ENCODE measurements around the gene OR5AU1. TPM values are rescaled to one million over a fixed set of nuclear protein-coding genes. Genes with fewer than 3 reads are reported as not detected.

The OR5AU1 gene
- total RNA-seq, 4 donors from 2014 or later, result not detected

DNA sequence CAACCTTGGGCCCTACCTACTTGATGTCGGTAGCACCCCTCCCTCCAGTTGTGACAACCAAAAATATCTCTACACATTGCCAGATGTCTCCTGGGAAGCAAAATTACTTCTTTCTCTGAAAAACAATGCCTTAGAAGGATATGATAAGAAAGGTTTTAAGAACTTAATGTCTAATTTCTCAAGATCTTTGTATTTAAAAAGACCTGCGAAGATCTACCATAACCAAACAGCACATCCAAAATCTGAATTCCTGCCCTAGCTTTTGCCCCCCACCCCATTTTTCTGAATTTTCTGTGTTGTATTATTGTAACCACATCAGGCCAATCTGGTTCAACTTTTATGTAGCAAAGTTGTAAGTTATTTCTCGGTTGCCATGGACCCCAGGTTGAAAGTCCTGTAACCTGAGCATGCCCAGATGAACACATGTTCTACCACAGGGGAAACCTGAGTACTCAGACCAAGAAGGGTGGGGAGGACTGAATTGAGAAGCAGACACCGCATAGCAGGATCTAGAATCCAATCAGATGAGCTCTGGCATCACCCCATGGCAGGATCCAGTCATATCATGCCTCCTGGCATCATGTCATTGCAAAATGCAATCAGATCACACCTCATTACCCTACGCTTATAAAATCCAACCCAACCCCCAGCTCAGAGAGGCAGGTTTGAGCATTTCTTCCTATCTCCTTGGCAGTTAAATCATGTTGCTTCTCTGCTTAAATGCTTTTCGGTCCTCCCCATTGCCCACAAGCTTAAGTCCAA is 46.3 kb downstream of the OR5AU1 start:
- Histone ChIP-seq H3K27ac (no peak overlapping the region), H3K4me3 (no peak overlapping the region), H3K27me3 (no peaks in the 10 kb centered on the region), H3K4me1 (peaks cover 20 to 29% (median 23%) of the 10 kb centered on the region in 4 donors), H3K9me3 (no peaks in the 10 kb centered on the region), H3K36me3 (no peaks in the 10 kb centered on the region)
- no peak for DNase-seq
- no peak for TF ChIP-seq POLR2AphosphoS5 (IDR thresholded peaks at IDR 0.05)
- no peak for TF ChIP-seq EP300 (IDR thresholded peaks at IDR 0.05; ENCODE audit: low read depth)
- TF ChIP-seq, protein P1, sequence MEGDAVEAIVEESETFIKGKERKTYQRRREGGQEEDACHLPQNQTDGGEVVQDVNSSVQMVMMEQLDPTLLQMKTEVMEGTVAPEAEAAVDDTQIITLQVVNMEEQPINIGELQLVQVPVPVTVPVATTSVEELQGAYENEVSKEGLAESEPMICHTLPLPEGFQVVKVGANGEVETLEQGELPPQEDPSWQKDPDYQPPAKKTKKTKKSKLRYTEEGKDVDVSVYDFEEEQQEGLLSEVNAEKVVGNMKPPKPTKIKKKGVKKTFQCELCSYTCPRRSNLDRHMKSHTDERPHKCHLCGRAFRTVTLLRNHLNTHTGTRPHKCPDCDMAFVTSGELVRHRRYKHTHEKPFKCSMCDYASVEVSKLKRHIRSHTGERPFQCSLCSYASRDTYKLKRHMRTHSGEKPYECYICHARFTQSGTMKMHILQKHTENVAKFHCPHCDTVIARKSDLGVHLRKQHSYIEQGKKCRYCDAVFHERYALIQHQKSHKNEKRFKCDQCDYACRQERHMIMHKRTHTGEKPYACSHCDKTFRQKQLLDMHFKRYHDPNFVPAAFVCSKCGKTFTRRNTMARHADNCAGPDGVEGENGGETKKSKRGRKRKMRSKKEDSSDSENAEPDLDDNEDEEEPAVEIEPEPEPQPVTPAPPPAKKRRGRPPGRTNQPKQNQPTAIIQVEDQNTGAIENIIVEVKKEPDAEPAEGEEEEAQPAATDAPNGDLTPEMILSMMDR (IDR thresholded peaks at IDR 0.05), result no peak
- TF ChIP-seq POLR2A (IDR thresholded peaks at IDR 0.05), result no peak
- intact Hi-C loops (cut with DNase I; ENCODE audit: low total_unique reads) (loop anchor here (5.0 kb wide), 1 partner anchor 97 kb away; no protein-coding TSS in a partner anchor), in situ Hi-C loops (cut with MboI; ENCODE audit: low pct_ligation_motif_present in 1 of 4, low pct_unique_long_range_greater_than_20kb in 1 of 4, low sequenced_read_pairs in 3 of 4) (no loop called here)
- WGBS, 2 donors (ENCODE audit: low coverage in 1 of 2), result 83 to 86% methylated on average over 5 to 6 of the region's 6 CpGs

DNA sequence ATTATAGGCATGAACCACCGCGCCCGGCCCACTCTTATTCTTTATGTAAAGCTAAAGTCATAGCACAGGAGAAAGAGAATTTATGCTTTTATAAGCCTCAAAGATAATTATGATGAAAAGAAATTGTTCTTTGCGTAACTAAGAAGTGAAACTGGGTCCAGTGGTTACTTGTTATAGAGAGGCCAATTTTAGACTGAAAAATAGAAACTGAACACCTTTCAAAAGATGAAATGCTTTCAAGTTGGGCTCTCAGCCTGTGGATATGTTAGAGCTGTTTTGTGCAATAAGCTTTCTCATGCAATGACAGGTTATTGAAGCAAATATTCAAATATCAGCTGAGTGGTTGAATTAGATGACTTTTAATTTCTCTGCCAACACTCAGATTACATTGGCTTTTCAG is 47.1 kb downstream of the OR5AU1 start:
- no peak overlapping the region for H3K4me3 ChIP-seq
- no peaks in the 10 kb centered on the region for H3K36me3 ChIP-seq
- peaks cover 20 to 29% (median 25%) of the 10 kb centered on the region in 4 donors for H3K4me1 ChIP-seq
- no peaks in the 10 kb centered on the region for H3K27me3 ChIP-seq
- TF ChIP-seq, protein P1 (IDR thresholded peaks at IDR 0.05), result no peak
- TF ChIP-seq POLR2AphosphoS5 (IDR thresholded peaks at IDR 0.05) (no peak), POLR2A (IDR thresholded peaks at IDR 0.05) (no peak), EP300 (IDR thresholded peaks at IDR 0.05; ENCODE audit: low read depth) (no peak)
- 82 to 87% methylated on average over 1 to 4 of the region's 4 CpGs for whole genome bisulfite sequencing, 2 donors (ENCODE audit: low coverage in 1 of 2)
- H3K9me3 ChIP-seq, result no peaks in the 10 kb centered on the region
- in situ Hi-C loops (cut with MboI; ENCODE audit: low pct_ligation_motif_present in 1 of 4, low pct_unique_long_range_greater_than_20kb in 1 of 4, low sequenced_read_pairs in 3 of 4) (no loop called here), intact Hi-C loops (cut with DNase I; ENCODE audit: low total_unique reads) (loop anchor here (5.0 kb wide), 1 partner anchor 96 kb away; no protein-coding TSS in a partner anchor)
- DNase-seq, result no peak
- H3K27ac ChIP-seq, result no peak overlapping the region

DNA sequence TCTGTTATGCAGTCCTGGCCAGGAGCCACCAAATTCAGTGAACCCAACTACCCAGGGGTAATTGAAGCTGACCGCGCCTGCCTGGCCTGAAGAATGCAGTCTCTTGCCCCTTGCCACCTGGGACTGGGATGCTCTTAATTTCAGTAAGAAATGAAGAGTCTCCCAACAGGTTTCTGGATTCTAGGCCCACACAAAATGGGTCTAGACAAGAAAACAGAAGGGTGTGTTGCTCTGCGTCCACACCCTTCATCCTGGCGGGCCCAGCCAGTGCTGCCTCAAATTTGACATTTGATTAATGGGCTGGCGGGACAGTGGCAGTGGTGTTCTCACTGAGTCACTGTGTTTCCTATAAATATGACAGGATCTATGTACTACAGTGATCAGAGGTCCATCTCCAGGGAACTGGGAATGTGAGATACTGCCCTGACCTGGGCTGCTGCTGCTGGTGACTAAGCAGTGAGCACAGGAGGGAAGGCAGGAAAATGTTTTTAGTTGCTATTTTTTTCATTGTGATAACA is 48.5 kb downstream of the OR5AU1 start:
- DNase-seq, result no peak
- Histone ChIP-seq H3K4me1 (peaks cover 30 to 41% (median 36%) of the 10 kb centered on the region in 4 donors), H3K27me3 (no peaks in the 10 kb centered on the region), H3K9me3 (no peaks in the 10 kb centered on the region), H3K27ac (peak overlapping the region; percentile 48 to 99 (median 96)), H3K4me3 (no peak overlapping the region), H3K36me3 (no peaks in the 10 kb centered on the region)
- 34% methylated on average over 5 of the region's 5 CpGs; no CpG with 5 or more reads in 1 of the 2 donors for WGBS, 2 donors (ENCODE audit: low coverage in 1 of 2)
- in situ Hi-C loops (cut with MboI; ENCODE audit: low pct_ligation_motif_present in 1 of 4, low pct_unique_long_range_greater_than_20kb in 1 of 4, low sequenced_read_pairs in 3 of 4) (no loop called here), intact Hi-C loops (cut with DNase I; ENCODE audit: low total_unique reads) (loop anchor here (5.0 kb wide), 1 partner anchor 95 kb away; no protein-coding TSS in a partner anchor)
- TF ChIP-seq POLR2AphosphoS5 (IDR thresholded peaks at IDR 0.05) (no peak), POLR2A (IDR thresholded peaks at IDR 0.05) (no peak), EP300 (IDR thresholded peaks at IDR 0.05; ENCODE audit: low read depth) (no peak)
- TF ChIP-seq, protein P1 (IDR thresholded peaks at IDR 0.05), result no peak

DNA sequence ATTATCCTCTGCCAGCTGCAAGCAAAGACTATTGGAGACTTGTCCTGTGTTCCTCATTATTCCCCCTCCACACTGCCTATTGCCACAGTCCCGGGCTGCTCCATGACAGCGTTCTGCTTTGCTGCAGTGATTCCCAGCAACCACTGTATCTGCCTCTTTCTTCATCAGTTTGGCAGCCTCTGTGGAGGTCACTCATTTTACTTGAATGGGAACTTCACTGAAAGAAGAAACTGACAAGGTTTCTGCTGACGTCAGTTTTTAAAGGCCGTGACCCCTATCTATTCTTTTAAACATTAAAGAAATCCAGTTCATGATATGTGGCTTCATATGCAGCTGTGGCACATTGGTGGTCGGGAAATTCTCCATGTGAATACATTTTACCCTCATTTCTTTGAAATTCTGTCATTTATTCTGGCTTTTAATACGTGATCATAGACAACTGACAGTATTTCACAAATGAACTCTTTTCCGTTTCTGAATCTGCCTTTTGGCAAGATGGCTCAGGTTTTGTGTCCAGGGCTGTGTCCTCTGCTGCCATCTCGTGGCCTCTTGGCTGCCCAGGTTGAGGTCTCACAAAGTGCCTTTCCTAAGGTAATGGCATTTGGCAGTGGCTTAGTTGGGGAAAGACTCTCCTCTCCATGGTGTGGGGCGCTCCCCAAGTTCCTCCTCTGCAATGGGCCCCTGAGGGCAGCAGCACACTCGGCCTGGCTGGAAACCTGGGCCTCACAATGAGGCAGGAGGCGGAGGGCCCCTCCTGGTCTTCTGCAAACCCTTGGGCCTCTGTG is 49.2 kb downstream of the OR5AU1 start:
- peak; percentile 88 for DNase-seq
- in situ Hi-C loops (cut with MboI; ENCODE audit: low pct_ligation_motif_present in 1 of 4, low pct_unique_long_range_greater_than_20kb in 1 of 4, low sequenced_read_pairs in 3 of 4) (no loop called here), intact Hi-C loops (cut with DNase I; ENCODE audit: low total_unique reads) (loop anchor here (5.0 kb wide), 1 partner anchor 94 kb away; no protein-coding TSS in a partner anchor)
- no peak overlapping the region for H3K4me3 ChIP-seq
- no peaks in the 10 kb centered on the region for H3K27me3 ChIP-seq
- H3K9me3 ChIP-seq, result no peaks in the 10 kb centered on the region
- peaks cover 30 to 47% (median 41%) of the 10 kb centered on the region in 4 donors for H3K4me1 ChIP-seq
- no peaks in the 10 kb centered on the region for H3K36me3 ChIP-seq
- TF ChIP-seq POLR2AphosphoS5 (IDR thresholded peaks at IDR 0.05), result no peak
- no peak for TF ChIP-seq POLR2A (IDR thresholded peaks at IDR 0.05)
- TF ChIP-seq, protein P1 (IDR thresholded peaks at IDR 0.05), result peak; percentile 84 to 92 (median 87)
- peak overlapping the region; percentile 48 to 99 (median 96) for H3K27ac ChIP-seq
- WGBS, 2 donors (ENCODE audit: low coverage in 1 of 2), result 14 to 24% methylated on average over 5 to 11 of the region's 11 CpGs

Measured in transverse colon (tissue), 4 donors.